Upper lobe of right lung (tissue), 1 donor: ENCODE data around the gene CYP2C9. TPM values are rescaled to one million over a fixed set of nuclear protein-coding genes. Genes with fewer than 3 reads are reported as not detected.
"Not testable (repeated sequence)": the region's sequence is repeated elsewhere in the genome, so short reads cannot be mapped to it uniquely, and the experiment has no call there.

Experiments
- ATAC-seq: fragments of 200-7000 bp; cut with Tn5 transposase; one replicate; pipeline ENCODE4 v1.9.1; 2020; ENCODE audit warnings: mild to moderate bottlenecking, moderate library complexity
- DNase-seq: peaks from one replicate; pipeline ENCODE4 v3.0.0-alpha.2; 2020
- H3K27ac ChIP-seq: fragments of 200-600 bp; one replicate; pipeline ENCODE4 v1.8.0; 2022
- H3K27me3 ChIP-seq: fragments of 200-600 bp; one replicate; pipeline ENCODE4 v1.8.0; 2022; ENCODE audit warnings: mild to moderate bottlenecking
- H3K36me3 ChIP-seq: fragments of 200-600 bp; one replicate; pipeline ENCODE4 v1.8.0; 2022
- H3K4me1 ChIP-seq: fragments of 200-600 bp; one replicate; pipeline ENCODE4 v1.8.0; 2022
- H3K4me3 ChIP-seq: fragments of 200-600 bp; one replicate; pipeline ENCODE4 v1.8.0; 2022; ENCODE audit warnings: mild to moderate bottlenecking
- H3K9me3 ChIP-seq: fragments of 200-600 bp; one replicate; pipeline ENCODE4 v1.8.0; 2022
- intact Hi-C: fragments of 100-400 bp; cut with DNase I; formaldehyde crosslinking; loops from one replicate; pipeline ENCODE4 v1.11.0; 2022
- total RNA-seq: library from RNA; stranded (reverse); fragmentation: NEBNext Ultra II Directional; extraction: Animal tissue kit (Norgen Biotek cat#: 25700); gene quantifications from one replicate; pipeline ENCODE4 v1.2.1, GENCODE V29; 2021
- TF ChIP-seq, protein P1 (sequence below): fragments of 200-600 bp; IDR thresholded peaks from one replicate; pipeline ENCODE4 v1.8.0; 2022; ENCODE audit warnings: antibody characterized with exemption
- donor health status: DM: no; HTN: yes; CAD: no; lungs with severe emphysema.

Gene CYP2C9
- total RNA-seq, 1 donor from 2014 or later, result 0.20 TPM

DNA sequence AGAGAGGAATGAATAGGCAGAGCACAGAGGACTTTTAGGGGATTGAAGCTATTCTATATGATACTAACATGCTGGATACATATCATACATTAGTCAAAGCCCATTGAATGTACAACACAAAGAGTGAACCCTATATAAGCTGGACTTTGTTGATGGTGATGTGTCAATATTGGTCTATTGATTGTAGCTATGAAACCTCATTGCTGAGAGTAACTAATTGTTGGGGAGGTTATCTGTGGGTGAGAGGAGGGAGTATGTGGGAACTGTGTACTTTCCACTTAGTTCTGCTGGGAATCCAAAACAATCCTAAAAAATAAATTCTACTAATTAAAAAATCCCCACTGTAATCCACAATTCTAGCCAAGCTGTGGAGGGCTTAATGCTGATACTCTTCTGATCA lies 22.0 kb upstream of the CYP2C9 start:
- DNase-seq (no peak), ATAC-seq (no peak)
- Histone ChIP-seq H3K36me3 (no peaks in the 10 kb centered on the region), H3K27ac (no peak overlapping the region), H3K27me3 (no peaks in the 10 kb centered on the region), H3K9me3 (peaks cover 4% of the 10 kb centered on the region), H3K4me3 (no peak overlapping the region), H3K4me1 (no peaks in the 10 kb centered on the region)
- TF ChIP-seq, protein P1, sequence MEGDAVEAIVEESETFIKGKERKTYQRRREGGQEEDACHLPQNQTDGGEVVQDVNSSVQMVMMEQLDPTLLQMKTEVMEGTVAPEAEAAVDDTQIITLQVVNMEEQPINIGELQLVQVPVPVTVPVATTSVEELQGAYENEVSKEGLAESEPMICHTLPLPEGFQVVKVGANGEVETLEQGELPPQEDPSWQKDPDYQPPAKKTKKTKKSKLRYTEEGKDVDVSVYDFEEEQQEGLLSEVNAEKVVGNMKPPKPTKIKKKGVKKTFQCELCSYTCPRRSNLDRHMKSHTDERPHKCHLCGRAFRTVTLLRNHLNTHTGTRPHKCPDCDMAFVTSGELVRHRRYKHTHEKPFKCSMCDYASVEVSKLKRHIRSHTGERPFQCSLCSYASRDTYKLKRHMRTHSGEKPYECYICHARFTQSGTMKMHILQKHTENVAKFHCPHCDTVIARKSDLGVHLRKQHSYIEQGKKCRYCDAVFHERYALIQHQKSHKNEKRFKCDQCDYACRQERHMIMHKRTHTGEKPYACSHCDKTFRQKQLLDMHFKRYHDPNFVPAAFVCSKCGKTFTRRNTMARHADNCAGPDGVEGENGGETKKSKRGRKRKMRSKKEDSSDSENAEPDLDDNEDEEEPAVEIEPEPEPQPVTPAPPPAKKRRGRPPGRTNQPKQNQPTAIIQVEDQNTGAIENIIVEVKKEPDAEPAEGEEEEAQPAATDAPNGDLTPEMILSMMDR, result no peak
- intact Hi-C loops, result no loop called here

DNA sequence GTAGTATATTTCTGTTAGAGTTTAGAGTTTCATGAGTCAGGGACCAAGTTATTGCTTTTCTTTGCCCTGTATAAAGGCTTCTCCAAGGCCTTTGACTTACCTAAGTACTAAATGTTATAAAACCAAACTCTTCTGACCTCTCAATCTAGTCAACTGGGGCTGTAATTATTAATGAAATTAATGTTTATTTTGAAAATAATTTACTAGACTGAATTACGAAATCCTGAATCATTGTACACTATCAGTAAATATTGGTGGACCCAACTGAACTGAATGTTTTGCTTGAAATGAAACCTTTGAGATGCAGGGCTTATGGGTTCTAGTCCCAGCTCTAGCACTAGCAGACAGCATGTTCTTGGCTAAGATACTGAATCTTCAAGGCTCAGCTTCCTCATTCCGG lies 1.7 kb upstream of the CYP2C9 start:
- Histone ChIP-seq H3K4me1 (no peaks in the 10 kb centered on the region), H3K27ac (no peak overlapping the region), H3K27me3 (no peaks in the 10 kb centered on the region), H3K36me3 (no peaks in the 10 kb centered on the region), H3K4me3 (no peak overlapping the region), H3K9me3 (no peaks in the 10 kb centered on the region)
- DNase-seq (no peak), ATAC-seq (no peak)
- TF ChIP-seq, protein P1, result no peak
- intact Hi-C loops, result no loop called here

DNA sequence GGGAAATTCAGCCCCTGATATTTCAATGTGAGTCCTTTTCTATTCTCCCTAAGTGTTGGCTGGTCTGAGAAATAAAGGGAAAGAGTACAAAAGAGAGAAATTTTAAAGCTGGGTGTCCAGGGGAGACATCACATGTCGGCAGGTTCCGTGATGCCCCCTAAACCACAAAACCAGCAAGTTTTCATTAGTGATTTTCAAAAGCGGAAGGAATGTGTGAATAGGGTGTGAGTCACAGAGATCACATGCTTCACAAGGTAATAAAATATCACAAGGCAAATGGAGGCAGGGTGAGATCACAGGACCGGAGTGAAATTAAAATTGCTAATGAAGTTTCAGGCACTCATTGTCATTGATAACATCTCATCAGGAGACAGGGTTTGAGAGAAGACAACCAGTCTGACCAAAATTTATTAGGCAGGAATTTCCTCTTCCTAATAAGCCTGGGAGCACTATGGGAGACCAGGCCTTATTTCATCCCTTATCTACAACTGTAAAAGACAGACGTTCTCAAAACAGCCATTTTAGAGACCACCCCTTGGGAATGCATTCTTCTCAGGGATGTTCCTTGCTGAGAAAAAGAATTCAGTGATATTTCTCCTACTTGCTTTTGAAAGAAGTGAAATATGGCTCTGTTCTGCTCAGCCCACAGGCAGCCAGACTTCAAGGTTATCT lies 5.1 kb downstream of the CYP2C9 start:
- H3K27ac ChIP-seq, intact Hi-C loops, H3K9me3 ChIP-seq, H3K4me1 ChIP-seq, H3K36me3 ChIP-seq, H3K4me3 ChIP-seq, ATAC-seq, H3K27me3 ChIP-seq, DNase-seq: not testable (repeated sequence)

DNA sequence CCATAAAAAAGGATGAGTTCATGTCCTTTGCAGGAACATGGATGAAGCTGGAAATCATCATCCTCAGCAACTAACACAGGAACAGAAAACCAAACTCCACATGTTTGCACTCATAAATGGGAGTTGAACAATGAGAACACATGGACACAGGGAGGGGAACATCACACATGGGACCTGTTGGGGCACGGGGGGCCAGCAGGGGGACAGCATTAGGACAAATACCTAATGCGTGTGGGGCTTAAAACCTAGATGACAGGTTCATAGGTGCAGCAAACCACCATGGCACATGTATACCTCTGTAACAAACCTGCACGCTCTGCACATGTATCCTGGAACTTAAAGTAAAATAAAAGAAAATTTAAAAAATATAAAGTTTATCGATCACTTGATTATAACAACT lies 7.7 kb downstream of the CYP2C9 start:
- H3K4me1 ChIP-seq, H3K27ac ChIP-seq, intact Hi-C loops, H3K27me3 ChIP-seq, ATAC-seq, H3K9me3 ChIP-seq, H3K36me3 ChIP-seq, DNase-seq, H3K4me3 ChIP-seq: not testable (repeated sequence)

DNA sequence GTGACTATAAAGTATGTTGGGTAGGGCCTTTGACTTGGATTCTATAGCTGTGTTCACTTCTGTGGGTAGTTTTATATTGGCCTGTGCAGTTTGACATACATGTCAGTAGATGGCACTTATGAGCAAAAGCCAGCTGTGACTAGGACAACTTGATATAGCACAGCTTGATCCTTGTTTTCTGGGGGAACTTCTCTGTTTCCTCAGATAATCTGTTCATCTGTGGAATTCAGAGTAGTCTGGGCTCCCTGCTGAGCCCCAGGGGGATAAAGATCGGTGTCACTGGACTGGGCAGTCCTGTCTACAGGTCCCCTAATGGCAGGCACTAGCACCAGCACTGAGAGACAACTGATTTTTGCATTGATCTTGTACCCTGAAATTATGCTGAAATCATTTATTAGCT lies 25.4 kb downstream of the CYP2C9 start:
- Histone ChIP-seq H3K27me3 (no peaks in the 10 kb centered on the region), H3K36me3 (no peaks in the 10 kb centered on the region), H3K27ac (no peak overlapping the region), H3K4me3 (no peak overlapping the region), H3K4me1 (no peaks in the 10 kb centered on the region), H3K9me3 (no peaks in the 10 kb centered on the region)
- intact Hi-C loops, result no loop called here
- TF ChIP-seq, protein P1, result peak; percentile 60
- DNase-seq, result no peak
- ATAC-seq, result peak; percentile 83

DNA sequence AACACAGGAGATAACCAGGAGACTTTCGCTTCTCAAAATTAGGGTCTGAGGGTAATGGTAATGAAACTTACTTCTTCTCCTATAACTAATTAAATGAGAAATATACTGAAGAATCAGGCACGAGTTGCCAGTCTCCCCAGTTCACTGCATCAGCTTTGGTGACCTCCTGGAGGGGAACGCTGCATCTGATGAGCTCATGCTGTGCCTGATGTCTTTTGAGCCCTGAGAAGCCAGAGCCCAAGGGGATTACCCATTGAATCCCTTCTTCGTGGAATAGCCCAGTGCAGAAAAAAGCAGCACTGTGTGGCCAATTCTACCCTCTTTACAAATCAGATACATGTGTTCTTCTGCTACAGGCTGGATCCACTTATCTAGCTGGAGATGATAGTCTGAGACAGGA lies 45.1 kb downstream of the CYP2C9 start:
- DNase-seq (no peak), ATAC-seq (no peak)
- Histone ChIP-seq H3K9me3 (no peaks in the 10 kb centered on the region), H3K27me3 (no peaks in the 10 kb centered on the region), H3K27ac (no peak overlapping the region), H3K36me3 (no peaks in the 10 kb centered on the region), H3K4me3 (no peak overlapping the region), H3K4me1 (no peaks in the 10 kb centered on the region)
- TF ChIP-seq, protein P1, result no peak
- intact Hi-C loops, result no loop called here

DNA sequence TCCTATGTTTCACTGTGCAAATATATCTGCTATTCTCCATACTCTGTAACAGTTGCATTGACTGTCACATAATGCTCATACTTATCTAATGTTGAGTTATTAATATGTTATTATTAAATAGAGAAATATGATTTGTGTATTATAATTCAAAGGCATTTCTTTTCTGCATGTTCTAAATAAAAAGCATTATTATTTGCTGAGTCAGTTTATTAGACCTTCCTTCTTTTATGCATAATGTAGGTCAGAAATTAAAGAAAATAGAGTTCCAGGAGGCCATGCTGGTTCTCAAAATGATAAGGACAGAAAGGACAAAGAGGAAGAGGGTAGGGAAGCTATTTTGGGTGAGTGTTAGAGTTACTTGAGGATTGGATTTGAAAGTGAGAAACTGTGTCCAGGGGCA lies 50.7 kb downstream of the CYP2C9 start:
- no peaks in the 10 kb centered on the region for H3K27me3 ChIP-seq
- intact Hi-C loops, result no loop called here
- no peak overlapping the region for H3K4me3 ChIP-seq
- peaks cover 8% of the 10 kb centered on the region for H3K9me3 ChIP-seq
- no peak for DNase-seq
- H3K4me1 ChIP-seq, result no peaks in the 10 kb centered on the region
- TF ChIP-seq, protein P1, result no peak
- ATAC-seq, result no peak
- no peaks in the 10 kb centered on the region for H3K36me3 ChIP-seq
- no peak overlapping the region for H3K27ac ChIP-seq
